ENCODE measurements around the gene ITGB1.

ITGB1 gene

DNA sequence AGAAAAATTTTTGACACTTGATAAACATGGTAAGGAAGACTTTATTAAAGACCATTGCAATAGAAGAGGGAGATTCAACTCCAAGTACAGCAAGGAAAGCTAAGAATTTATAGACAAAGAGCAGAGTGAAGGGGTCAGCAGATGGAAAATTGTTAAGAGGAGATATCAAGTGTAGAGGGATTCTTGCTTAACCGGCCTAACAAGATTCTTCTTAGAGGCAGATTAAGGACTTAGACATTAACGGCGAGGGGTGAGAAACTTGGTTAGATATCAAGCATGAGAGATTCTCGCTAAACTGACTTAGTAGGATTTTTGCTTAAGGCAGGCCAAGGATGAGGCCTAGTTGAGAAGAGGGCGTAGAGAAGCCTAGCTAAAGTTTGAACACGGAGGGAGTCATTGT is 76.0 kb downstream of the ITGB1 start:
- no peak overlapping the region for H3K27ac Mint-ChIP-seq
- no peak for DNase-seq
- no peaks in the 10 kb centered on the region for H3K36me3 Mint-ChIP-seq
- H3K27me3 Mint-ChIP-seq: no peaks in the 10 kb centered on the region
- no peaks in the 10 kb centered on the region for H3K9me3 Mint-ChIP-seq
- CTCF ChIA-PET: no interaction called here
- no peaks in the 10 kb centered on the region for H3K4me1 Mint-ChIP-seq
- H3K4me3 Mint-ChIP-seq: no peak overlapping the region

DNA sequence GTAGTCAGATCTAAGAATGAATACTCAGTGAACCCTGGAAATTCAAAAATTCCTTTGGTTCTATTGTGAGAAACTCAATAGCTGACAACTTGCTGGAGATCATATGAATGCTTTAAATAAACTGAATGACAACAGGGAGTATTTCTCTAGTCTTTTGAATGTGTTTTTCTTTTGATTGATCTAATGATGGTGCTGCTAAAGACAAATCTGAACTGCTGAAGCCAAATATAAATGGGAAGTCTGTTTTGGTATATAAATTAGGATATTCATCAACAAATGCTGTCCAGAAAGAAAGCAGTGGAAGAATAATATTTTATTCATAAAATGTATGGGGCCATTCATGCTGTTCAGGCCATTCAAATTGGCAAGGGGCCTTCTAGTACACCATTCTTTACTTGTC is 79.4 kb downstream of the ITGB1 start:
- Mint-ChIP-seq H3K4me3 (no peak overlapping the region), H3K27me3 (no peaks in the 10 kb centered on the region), H3K9me3 (no peaks in the 10 kb centered on the region), H3K36me3 (no peaks in the 10 kb centered on the region), H3K27ac (no peak overlapping the region), H3K4me1 (no peaks in the 10 kb centered on the region)
- CTCF ChIA-PET: no interaction called here
- no peak for DNase-seq

DNA sequence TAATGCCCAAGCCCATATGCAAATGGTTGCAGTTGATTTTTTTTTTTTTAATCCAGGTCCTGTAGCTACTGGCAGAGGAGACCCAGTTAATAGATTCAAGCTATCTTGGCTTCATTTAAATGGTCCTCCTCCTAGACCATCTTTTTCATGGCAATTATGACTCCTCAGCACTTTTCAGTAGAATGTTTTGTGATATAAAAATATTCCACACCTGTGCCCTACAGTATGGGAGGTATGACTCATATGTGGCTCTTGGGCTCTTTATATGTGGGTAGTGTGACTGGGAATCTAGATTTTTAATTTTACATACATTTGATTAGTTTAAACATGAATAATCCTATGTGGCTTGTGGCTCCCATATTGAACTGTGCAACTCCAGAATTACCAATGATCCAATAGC is 80.1 kb downstream of the ITGB1 start:
- Mint-ChIP-seq H3K4me3 (no peak overlapping the region), H3K36me3 (no peaks in the 10 kb centered on the region), H3K4me1 (no peaks in the 10 kb centered on the region), H3K9me3 (no peaks in the 10 kb centered on the region), H3K27ac (no peak overlapping the region), H3K27me3 (no peaks in the 10 kb centered on the region)
- CTCF ChIA-PET: no interaction called here
- no peak for DNase-seq

DNA sequence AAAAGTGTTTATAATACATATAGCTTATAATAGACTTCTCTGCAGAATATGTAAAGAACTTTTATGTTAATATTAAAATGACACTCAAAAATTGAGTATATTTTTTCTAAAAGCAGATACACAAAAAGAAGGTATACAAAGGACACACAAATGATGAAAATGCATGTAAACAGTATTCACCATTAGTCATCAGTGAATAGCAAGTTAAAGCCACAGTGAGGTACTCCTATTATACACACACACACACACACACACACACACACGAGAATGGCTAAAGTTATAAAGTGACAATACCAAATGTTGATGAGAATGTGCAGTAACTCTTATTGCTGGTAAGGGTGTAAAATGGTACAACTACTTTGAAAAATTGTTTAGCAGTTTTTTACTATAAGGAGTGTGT is 92.9 kb downstream of the ITGB1 start:
- Mint-ChIP-seq H3K36me3 (no peaks in the 10 kb centered on the region), H3K4me3 (no peak overlapping the region), H3K9me3 (no peaks in the 10 kb centered on the region), H3K4me1 (no peaks in the 10 kb centered on the region), H3K27ac (no peak overlapping the region), H3K27me3 (no peaks in the 10 kb centered on the region)
- CTCF ChIA-PET: no interaction called here
- no peak for DNase-seq

DNA sequence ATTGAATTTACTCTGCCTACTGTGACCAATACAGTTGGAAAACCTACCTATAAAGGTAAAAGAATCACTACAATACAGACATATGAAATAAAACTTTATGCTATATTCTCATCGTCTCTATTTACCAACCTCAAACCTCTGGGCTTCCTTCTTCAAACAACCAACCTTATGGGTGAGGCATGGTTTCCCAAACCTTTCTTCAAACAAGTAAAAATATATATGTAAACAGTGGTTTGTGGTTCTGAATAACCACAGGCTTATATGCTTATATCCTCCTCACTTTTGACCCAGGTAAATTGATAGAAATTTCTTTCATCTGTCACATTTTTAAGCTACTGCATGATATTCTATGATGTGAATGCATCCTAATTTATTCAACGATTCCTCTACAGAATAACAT is 103.6 kb downstream of the ITGB1 start:
- no peak overlapping the region for H3K27ac Mint-ChIP-seq
- H3K4me1 Mint-ChIP-seq: peaks cover 7% of the 10 kb centered on the region
- no peaks in the 10 kb centered on the region for H3K36me3 Mint-ChIP-seq
- H3K27me3 Mint-ChIP-seq: no peaks in the 10 kb centered on the region
- CTCF ChIA-PET: no interaction called here
- peaks cover 2% of the 10 kb centered on the region for H3K9me3 Mint-ChIP-seq
- H3K4me3 Mint-ChIP-seq: no peak overlapping the region
- DNase-seq: no peak

DNA sequence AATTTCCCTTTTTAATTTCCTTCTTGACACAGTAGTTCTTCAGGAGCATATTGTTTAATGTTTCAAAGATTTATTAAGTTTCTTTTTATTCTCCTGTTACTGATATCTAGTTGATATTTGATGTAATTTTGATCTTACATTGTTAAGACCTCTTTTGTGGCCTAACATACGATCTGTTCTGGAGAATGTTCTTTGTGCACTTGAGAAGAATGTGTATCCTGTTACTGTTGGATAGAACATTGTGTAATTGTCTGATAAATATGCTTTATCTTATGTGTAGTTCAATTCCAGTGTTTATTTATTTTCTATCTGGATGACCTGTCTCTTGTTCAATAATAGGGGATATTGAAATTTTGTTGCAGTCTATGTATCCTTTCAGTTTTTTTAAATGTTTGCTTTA is 106.7 kb downstream of the ITGB1 start:
- CTCF ChIA-PET: no interaction called here
- DNase-seq: no peak
- Mint-ChIP-seq H3K9me3 (peaks cover 2% of the 10 kb centered on the region), H3K27ac (no peak overlapping the region), H3K27me3 (no peaks in the 10 kb centered on the region), H3K4me3 (no peak overlapping the region), H3K36me3 (no peaks in the 10 kb centered on the region), H3K4me1 (peaks cover 7% of the 10 kb centered on the region)
